Measurements from ENCODE around the gene MYO18B.

The MYO18B gene

GRCh38 chr22:26008587-26008986, 266.6 kb downstream of the MYO18B start:
- DNase-seq, result no peak

GRCh38 chr22:26016916-26017315, 274.9 kb downstream of the MYO18B start:
- no peak for DNase-seq

- no peak for DNase-seq
Measured at GRCh38 chr22:26017932-26018331, 275.9 kb downstream of the MYO18B start.

DNA sequence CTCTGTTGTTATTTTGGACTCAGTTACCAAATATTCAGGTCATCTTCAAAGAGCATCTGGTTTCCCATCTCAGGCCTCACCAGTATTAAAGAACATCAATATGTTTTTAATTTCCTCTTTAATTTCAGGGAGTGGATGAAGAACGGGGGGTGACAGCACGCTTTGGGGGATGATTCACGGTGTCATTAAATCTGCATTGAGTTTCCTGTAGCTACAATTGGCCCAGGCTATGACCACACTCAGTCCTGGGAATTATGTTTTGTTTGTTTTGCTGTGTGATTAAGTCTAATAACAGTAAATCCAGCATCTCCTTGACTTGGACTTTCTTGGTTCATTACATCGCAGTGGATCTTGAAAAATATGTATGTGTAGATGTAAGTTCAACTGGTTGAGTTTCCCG, 277.6 kb downstream of the MYO18B start:
- no peak for DNase-seq

GRCh38 chr22:26021516-26021915, 279.5 kb downstream of the MYO18B start:
- DNase-seq, result no peak

- no peak for DNase-seq
Measured at GRCh38 chr22:26023104-26023775, 281.3 kb downstream of the MYO18B start.

DNA sequence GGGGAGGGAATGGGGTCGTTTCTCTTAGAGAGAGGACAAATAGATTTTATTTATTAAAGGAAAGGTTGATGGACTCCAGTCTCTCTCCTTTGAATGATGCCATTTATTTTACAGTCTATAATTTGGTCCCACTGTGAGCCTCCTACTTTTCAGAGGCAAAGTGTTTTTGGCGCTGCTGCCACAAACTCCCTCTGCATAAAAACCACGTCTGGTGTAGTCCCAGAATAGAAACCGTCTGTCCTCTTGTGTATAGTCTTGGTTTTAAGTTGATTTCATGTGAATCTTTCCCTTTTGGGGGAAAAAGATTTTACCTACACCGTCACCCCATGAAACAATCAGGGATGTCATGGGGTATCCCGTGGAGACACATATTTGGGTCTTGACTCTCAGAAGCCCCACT, 283.6 kb downstream of the MYO18B start:
- DNase-seq, result no peak

DNA sequence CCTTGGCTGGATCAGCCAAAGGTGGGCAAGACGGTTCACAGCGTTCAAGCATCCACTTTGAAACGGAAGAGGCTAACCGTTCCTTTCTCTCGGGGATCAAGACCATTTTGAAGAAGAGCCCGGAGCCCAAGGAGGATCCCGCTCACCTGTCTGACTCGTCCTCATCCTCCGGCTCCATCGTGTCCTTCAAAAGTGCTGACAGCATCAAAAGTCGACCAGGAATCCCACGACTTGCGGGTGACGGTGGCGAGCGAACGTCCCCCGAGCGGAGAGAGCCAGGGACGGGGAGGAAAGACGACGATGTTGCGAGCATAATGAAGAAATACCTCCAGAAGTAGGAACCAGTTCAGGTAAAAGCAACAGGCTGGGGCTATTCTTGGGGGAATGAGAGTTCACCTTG, 285.4 kb downstream of the MYO18B start:
- no peak for DNase-seq

- DNase-seq, result no peak
Measured at GRCh38 chr22:26031641-26032040, 289.7 kb downstream of the MYO18B start.

DNA sequence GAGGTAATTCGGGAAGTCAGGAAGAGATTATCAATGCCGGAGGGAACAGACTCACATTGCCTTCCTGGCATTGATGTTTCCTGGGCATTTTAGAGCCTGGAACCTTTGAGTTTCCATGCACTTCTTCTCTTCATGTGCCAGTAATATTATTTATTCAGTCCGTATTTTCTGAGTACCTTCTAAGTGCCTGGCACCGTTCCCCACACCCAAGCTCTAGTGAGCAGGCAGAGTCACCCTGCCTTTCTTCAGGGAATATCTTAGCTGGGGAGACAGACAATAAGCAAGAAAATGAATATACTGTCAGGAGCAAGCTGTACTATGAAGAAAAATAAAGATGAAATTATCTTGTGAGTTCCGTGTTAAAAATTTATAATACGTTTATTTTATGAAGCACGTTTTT, 291.1 kb downstream of the MYO18B start:
- DNase-seq, result no peak

DNA sequence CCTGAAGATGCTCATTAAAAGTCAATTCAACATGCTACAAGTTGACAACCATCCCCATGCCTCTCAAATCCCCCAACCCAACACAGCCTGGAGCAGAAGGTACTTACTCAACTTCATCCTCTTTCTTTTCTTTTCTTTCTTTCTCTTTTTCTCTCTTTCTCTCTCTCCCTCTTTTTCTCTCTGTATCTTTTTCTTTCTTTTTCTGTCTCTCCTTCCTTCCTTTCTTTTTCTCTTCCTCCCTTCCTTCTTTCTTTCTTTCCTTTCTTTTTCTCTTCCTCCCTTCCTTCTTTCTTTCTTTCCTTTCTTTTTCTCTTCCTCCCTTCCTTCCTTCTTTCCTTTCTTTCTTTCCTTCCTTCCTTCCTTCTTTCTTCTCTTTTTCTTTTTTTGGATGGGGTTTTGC, 291.6 kb downstream of the MYO18B start:
- DNase-seq, result no peak

- DNase-seq, result no peak
Measured at GRCh38 chr22:26035523-26035922, 293.5 kb downstream of the MYO18B start.

GRCh38 chr22:26038365-26038764, 296.4 kb downstream of the MYO18B start:
- DNase-seq, result no peak

GRCh38 chr22:26041931-26042330, 299.9 kb downstream of the MYO18B start:
- peak; percentile 79 for DNase-seq

DNA sequence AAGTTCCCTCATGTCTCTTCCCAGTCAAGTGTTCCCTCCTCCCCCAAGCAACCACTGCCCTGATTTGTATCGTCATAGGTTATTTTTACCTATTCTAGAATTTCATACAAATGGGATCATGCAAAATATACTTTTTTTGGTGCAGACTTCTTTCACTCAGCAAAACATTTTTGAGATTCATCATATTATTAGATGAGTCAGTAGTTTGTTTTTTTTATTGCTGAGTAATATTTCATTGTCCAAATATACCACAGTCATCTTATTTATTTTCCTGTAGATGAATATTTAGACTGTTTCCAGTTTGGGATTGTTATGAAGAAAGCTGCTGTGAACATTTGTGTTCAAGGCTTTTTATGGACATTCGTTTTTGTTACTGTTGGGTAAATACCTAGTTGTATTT, 301.0 kb downstream of the MYO18B start:
- DNase-seq, result no peak

GRCh38 chr22:26045051-26045450, 303.1 kb downstream of the MYO18B start:
- DNase-seq, result no peak

DNA sequence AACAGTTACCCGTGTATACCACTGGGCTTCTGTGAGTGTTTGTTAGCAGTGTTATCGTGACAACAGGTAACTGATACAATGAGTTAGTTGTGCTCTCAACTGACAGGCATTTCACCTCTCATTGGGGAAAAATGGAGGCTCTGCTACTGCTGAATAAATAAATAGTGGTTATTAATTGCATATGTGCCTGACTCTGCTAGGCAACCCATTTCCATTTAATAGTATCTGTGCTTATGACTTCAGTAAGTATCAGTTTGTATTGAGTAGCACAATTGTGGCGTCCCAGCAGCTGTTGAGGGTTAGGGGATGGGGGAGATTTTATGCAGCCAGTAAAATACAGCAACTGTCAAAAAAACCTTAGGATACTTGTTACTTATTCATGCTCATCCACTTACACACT, 303.9 kb downstream of the MYO18B start:
- DNase-seq, result no peak

- no peak for DNase-seq
Measured at GRCh38 chr22:26047516-26047915, 305.5 kb downstream of the MYO18B start.

- no peak for DNase-seq
Measured at GRCh38 chr22:26047920-26048319, 305.9 kb downstream of the MYO18B start.

GRCh38 chr22:26050079-26050478, 308.1 kb downstream of the MYO18B start:
- no peak for DNase-seq

DNA sequence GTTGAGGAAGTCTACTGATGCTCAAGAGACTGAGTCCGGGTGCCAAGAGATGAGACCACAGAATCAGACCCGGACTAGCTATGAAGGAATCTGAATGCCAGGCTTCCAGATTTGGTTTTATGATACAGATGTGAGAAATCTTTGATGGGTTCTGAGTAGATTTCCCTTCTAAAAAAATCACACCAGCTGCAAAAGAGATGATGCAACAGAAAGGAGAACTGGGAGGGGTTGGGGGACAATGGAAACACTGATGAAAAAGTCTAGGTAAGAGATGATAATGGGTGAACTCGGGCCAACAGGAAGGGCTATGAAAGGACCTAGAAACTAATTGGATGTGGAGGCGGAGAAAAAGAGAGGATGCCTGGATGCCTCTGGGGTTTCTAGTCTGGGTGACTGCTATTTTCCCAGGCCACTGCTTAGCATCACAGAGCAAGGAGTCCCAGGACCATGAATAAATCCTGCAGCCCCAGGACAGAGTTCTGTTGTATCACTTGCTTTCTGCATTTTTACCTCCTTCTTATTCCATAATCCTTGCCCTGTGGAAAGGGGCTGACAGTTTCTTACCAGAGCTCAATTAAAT, 311.8 kb downstream of the MYO18B start:
- DNase-seq, result no peak

DNA sequence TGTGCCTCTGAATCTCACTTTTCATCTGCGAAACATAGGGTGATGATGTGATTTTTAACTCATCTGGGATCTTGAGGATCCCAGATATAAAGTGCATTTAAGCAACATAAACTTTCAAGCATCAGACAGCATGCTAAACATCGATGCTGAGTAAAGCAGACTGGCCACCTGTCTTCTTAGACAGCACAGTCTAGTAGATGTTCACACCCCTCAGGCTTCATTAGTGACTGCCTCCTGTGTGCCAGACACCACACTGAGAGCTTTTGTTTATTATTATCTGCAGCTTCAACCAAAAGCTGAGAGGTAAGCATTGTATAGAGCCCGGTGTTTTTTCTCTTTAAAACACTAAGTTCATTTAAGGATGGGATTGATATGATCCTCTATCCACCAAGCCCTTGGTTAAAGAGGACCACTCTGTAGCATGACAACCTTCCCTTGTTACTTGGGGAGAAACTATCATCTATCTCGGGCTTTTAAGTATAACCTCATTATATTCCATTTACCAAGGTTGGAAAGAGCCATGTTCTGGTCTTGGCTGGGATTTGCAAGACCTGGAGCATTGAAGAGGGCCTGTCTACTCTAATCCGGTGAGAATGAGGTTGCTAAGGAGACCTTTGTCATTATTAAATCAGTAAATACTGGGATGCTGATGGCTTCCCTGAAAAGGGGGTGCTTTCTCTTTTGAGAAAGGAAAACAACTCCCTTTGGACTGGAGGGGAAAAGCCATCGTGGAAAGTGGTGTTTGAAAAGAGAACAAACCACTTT, 313.0 kb downstream of the MYO18B start:
- DNase-seq, result no peak

DNA sequence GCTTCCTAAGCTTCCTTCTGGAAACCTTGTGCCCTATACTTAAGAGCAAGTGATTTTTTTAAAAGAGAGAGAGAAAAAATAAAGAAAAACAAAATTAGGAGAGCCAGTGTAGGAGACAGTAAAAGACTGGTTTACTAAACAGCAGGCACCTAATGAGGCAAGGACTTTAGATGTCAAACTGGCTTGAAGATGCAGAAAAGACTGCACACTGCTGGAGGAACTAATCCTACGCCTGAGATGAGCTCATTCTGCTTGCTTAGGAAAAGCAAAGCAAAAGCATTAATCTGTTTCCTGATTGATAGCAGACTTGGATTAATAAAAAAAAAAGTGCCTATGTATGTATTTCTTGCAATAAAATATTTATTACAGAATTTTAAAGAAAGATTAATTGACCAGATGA, 313.7 kb downstream of the MYO18B start:
- no peak for DNase-seq

DNA sequence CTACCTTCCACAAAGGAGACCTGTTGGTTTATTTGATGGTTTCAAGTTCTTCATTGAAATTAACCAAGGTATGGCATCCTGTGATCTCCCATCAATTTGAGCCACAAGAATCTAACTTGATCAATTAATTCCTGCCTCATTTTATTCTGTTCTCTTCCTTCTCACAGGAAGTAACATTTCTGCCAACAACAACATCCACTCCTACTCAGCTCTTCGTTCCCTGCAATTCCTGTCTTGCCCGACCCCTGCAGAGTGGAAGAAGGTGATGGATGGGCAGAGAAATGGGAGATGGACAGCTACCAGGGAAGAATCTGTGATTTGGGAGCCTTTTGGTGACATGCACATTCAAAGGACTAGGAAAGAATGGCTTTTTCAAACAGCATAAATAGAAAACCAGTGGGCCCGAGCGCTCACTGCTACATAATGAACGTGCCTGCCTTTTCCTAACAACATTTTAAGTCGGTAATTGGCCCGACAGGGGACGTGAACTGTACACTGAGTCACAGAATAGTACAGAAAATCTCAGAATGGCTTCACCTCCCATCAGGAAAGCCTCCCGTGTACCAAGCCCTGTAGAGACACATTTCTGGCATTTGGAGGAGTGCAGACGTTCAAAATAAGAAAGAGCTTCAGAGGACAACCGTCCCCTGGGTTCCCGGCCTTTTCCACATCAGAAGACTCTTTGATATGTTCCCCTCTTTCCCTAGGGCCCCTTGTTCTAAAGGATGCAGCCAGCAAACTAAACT, 314.6 kb downstream of the MYO18B start:
- no peak for DNase-seq
